Caco-2 (cell line): ENCODE results near the gene NELFCD. TPM values are rescaled to one million over a fixed set of nuclear protein-coding genes. Genes with fewer than 3 reads are reported as not detected.
"Not testable (repeated sequence)": the region's sequence is repeated elsewhere in the genome, so short reads cannot be mapped to it uniquely, and the experiment has no call there.

Experiments
- BruUV-seq: library from RNA; stranded (reverse); fragments of 400-500 nt; replicated peaks from 2 replicates; lab custom pipeline; 2021; lab: Mats Ljungman, UMichigan
- CTCF ChIA-PET: fragments of 300-600 bp; sonication (Branson Sonifier 250); formaldehyde crosslinking; loops from one replicate; lab custom pipeline; 2022; ENCODE audit warnings: antibody characterized with exemption; lab: Charles Lee
- POLR2A ChIA-PET: fragments of 300-600 bp; sonication (Branson Sonifier 250); formaldehyde crosslinking; loops from one replicate; lab custom pipeline; 2022; ENCODE audit warnings: antibody characterized with exemption; lab: Charles Lee
- DNase-seq, 2 experiments: peaks; one replicate each; pipeline versions ENCODE4 v3.0.0 to v3.0.0-alpha.2; 2020 to 2022
- H3K27me3 ChIP-seq: replicated peaks from 2 replicates; pipeline ENCODE4 v1.6.0; 2011; ENCODE audit warnings: low read length; ENCODE audit not compliant: control insufficient read depth, insufficient read depth
- H3K36me3 ChIP-seq: 2 replicates; pipeline ENCODE4 v1.5.1; 2011; ENCODE audit warnings: low read length; ENCODE audit not compliant: control insufficient read depth, insufficient read depth
- H3K4me1 ChIP-seq: fragments of 250-450 bp; sonication (Bioruptor Pico); 2 replicates; pipeline ENCODE4 v1.5.1; 2020; ENCODE audit warnings: mild to moderate bottlenecking
- H3K4me3 ChIP-seq: 2 replicates; pipeline ENCODE4 v1.5.1; 2011; ENCODE audit warnings: low read depth, mild to moderate bottlenecking, control low read depth, low read length
- H3K9me3 ChIP-seq: fragments of 250-450 bp; sonication (Bioruptor Pico); 2 replicates; pipeline ENCODE4 v1.5.1; 2020; ENCODE audit warnings: mild to moderate bottlenecking, moderate library complexity
- H3K27ac Mint-ChIP-seq: one replicate; pipeline ENCODE4 v1.8.0; 2022; ENCODE audit warnings: mixed read lengths; ENCODE audit not compliant: unreplicated experiment
- H3K27me3 Mint-ChIP-seq: one replicate; pipeline ENCODE4 v1.8.0; 2022; ENCODE audit warnings: mixed read lengths; ENCODE audit not compliant: insufficient read depth, unreplicated experiment
- H3K36me3 Mint-ChIP-seq: one replicate; pipeline ENCODE4 v1.8.0; 2022; ENCODE audit warnings: mild to moderate bottlenecking, mixed read lengths; ENCODE audit not compliant: insufficient read depth, unreplicated experiment
- H3K4me1 Mint-ChIP-seq: one replicate; pipeline ENCODE4 v1.8.0; 2022; ENCODE audit warnings: low read depth, mixed read lengths; ENCODE audit not compliant: unreplicated experiment
- H3K4me3 Mint-ChIP-seq: one replicate; pipeline ENCODE4 v1.8.0; 2022; ENCODE audit warnings: mild to moderate bottlenecking, moderate library complexity, mixed read lengths; ENCODE audit not compliant: unreplicated experiment
- H3K9me3 Mint-ChIP-seq: one replicate; pipeline ENCODE4 v1.8.0; 2022; ENCODE audit warnings: mixed read lengths; ENCODE audit not compliant: unreplicated experiment
- CTCF ChIP-seq, 2 experiments: fragments of 200-600 bp in 1 of 2; IDR thresholded peaks; 1 replicate in 1 of 2; 2 replicates in 1 of 2; pipeline versions ENCODE4 v1.5.1 to v1.8.0; 2011 to 2022; ENCODE audit warnings: antibody characterized with exemption in 1 of 2, control low read depth in 1 of 2, inconsistent platforms in 1 of 2, low read depth in 1 of 2, low read length in 1 of 2, mild to moderate bottlenecking in 1 of 2, moderate library complexity in 1 of 2; ENCODE audit not compliant: insufficient read depth in 1 of 2, severe bottlenecking in 1 of 2, unreplicated experiment in 1 of 2
- intact Hi-C: fragments of 100-400 bp; cut with micrococcal nuclease; formaldehyde crosslinking; loops from one replicate; pipeline ENCODE4 v1.10.0; 2022; ENCODE audit not compliant: unreplicated experiment
- total RNA-seq: library from RNA; stranded (reverse); gene quantifications from 2 replicates; pipeline ENCODE4 v1.2.3, GENCODE V29; 2022

Gene NELFCD
- total RNA-seq, 1 experiment from 2014 or later, result 230 TPM

- Mint-ChIP-seq H3K9me3 (no peaks in the 10 kb centered on the region), H3K36me3 (peaks cover 53% of the 10 kb centered on the region), H3K4me3 (peak overlapping the region; percentile 70), H3K27ac (peak overlapping the region; percentile 20), H3K27me3 (no peaks in the 10 kb centered on the region), H3K4me1 (peaks cover 23% of the 10 kb centered on the region)
- Histone ChIP-seq H3K27me3 (no peaks in the 10 kb centered on the region), H3K9me3 (no peaks in the 10 kb centered on the region), H3K4me1 (peaks cover 35% of the 10 kb centered on the region), H3K4me3 (peak overlapping the region; percentile 89), H3K36me3 (peaks cover 13% of the 10 kb centered on the region)
- ChIA-PET CTCF (interaction anchor here (1.1 kb wide), 2 partner anchors 8 to 182 kb away, joined by 5 to 8 read pairs; partner anchors contain the start of gene ATP5F1E), POLR2A (interaction anchor here (3.2 kb wide), 1 partner anchor 9 kb away, joined by 56 read pairs; the partner anchor contains the start of gene ATP5F1E)
- DNase-seq, result no peak
- BruUV-seq, result no TSS peak
- intact Hi-C loops, result no loop called here
- no peak for TF ChIP-seq CTCF (IDR thresholded peaks at IDR 0.05; ENCODE audit: insufficient read depth in 1 of 2, low read depth in 1 of 2, low read length in 1 of 2, severe bottlenecking in 1 of 2, unreplicated experiment in 1 of 2)
Measured at GRCh38 chr20:59040667-59041066, 59.6 kb downstream of the NELFCD start.

GRCh38 chr20:59041487-59041886, 60.4 kb downstream of the NELFCD start:
- intact Hi-C loops, DNase-seq: not testable (repeated sequence)

GRCh38 chr20:59042151-59042795, 61.2 kb downstream of the NELFCD start, which contains the start of gene PRELID3B:
Gene PRELID3B (minus strand): TSS chr20:59042786. CDS start chr20:59042730, 56 bp downstream.
- H3K36me3 Mint-ChIP-seq, result peaks cover 36% of the 10 kb centered on the region
- POLR2A ChIA-PET, result interaction anchor here (0.6 to 3.2 kb wide), 3 partner anchors 10 to 470 kb away, joined by 3 to 56 read pairs (median 4); partner anchors contain the start of genes ATP5F1E and NELFCD
- H3K4me3 Mint-ChIP-seq, result peak within 1 kb of the TSS; percentile 70
- no peaks in the 10 kb centered on the region for H3K9me3 Mint-ChIP-seq
- peak in 1 of 2 experiments; percentile 15 for TF ChIP-seq CTCF (IDR thresholded peaks at IDR 0.05; ENCODE audit: insufficient read depth in 1 of 2, low read depth in 1 of 2, low read length in 1 of 2, severe bottlenecking in 1 of 2, unreplicated experiment in 1 of 2)
- CTCF ChIA-PET, result interaction anchor here (0.5 to 1.9 kb wide), 3 partner anchors 10 to 484 kb away, joined by 3 to 7 read pairs (median 3); partner anchors contain the start of gene ATP5F1E
- intact Hi-C loops, result loop anchor here (1.0 to 2.0 kb wide), 3 partner anchors 10 to 61 kb away; partner anchors contain the start of genes ATP5F1E and NELFCD
- no TSS peak for BruUV-seq
- H3K4me1 Mint-ChIP-seq, result peaks cover 30% of the 10 kb centered on the region
- H3K9me3 ChIP-seq, result no peaks in the 10 kb centered on the region
- peak within 1 kb of the TSS; percentile 80 for H3K27ac Mint-ChIP-seq
- peaks cover 6% of the 10 kb centered on the region for H3K36me3 ChIP-seq
- H3K27me3 ChIP-seq, result no peaks in the 10 kb centered on the region
- peak within 1 kb of the TSS; percentile 89 for H3K4me3 ChIP-seq
- peaks cover 43% of the 10 kb centered on the region for H3K4me1 ChIP-seq
- peak; percentile 81 to 83 for DNase-seq
- no peaks in the 10 kb centered on the region for H3K27me3 Mint-ChIP-seq

More at GRCh38 chr20:59041487-59041886, 60.4 kb downstream of the NELFCD start:
- Mint-ChIP-seq H3K4me1 (peaks cover 22% of the 10 kb centered on the region), H3K4me3 (peak overlapping the region; percentile 70), H3K36me3 (peaks cover 44% of the 10 kb centered on the region), H3K27ac (peak overlapping the region; percentile 20)
- H3K27me3 ChIP-seq, H3K9me3 Mint-ChIP-seq, H3K27me3 Mint-ChIP-seq, H3K9me3 ChIP-seq, H3K36me3 ChIP-seq: not testable (repeated sequence)
- ChIA-PET POLR2A (interaction anchor here (3.2 kb wide), 1 partner anchor 10 kb away, joined by 56 read pairs; the partner anchor contains the start of gene ATP5F1E), CTCF (interaction anchor here (0.5 to 1.9 kb wide), 3 partner anchors 9 to 485 kb away, joined by 3 to 7 read pairs (median 3); partner anchors contain the start of gene ATP5F1E)
- H3K4me3 ChIP-seq, result peak overlapping the region; percentile 89
- H3K4me1 ChIP-seq, result peaks cover 35% of the 10 kb centered on the region
- BruUV-seq, result TSS peak; percentile 24
